Measurements from ENCODE around the gene DGKH.
A peak's percentile ranks its signal among the peaks of the same experiment; 100 is the strongest.

DGKH gene

GRCh38 chr13:42275506-42275905 is 227.1 kb downstream of the DGKH start:
- DNase-seq: no peak
- H3K27ac ChIP-seq (ENCODE audit: insufficient read depth, low read length, poor library complexity, severe bottlenecking): no peak overlapping the region
- H3K27me3 ChIP-seq (replicated peaks; ENCODE audit: control insufficient read depth, insufficient read depth, low read length, poor library complexity, severe bottlenecking): no peaks in the 10 kb centered on the region
- no peaks in the 10 kb centered on the region for H3K9me3 ChIP-seq (ENCODE audit: control insufficient read depth, low read length)
- H3K4me3 ChIP-seq (ENCODE audit: insufficient read depth, low read depth, low read length, poor library complexity, severe bottlenecking): no peak overlapping the region
- H3K4me1 ChIP-seq (ENCODE audit: control insufficient read depth, insufficient read depth, low read length, poor library complexity, severe bottlenecking): peaks cover 11% of the 10 kb centered on the region
- no peaks in the 10 kb centered on the region for H3K36me3 ChIP-seq (ENCODE audit: control insufficient read depth, insufficient read depth, low read length)

- DNase-seq: no peak
- Histone ChIP-seq H3K36me3 (ENCODE audit: control insufficient read depth, insufficient read depth, low read length) (no peaks in the 10 kb centered on the region), H3K27me3 (replicated peaks; ENCODE audit: control insufficient read depth, insufficient read depth, low read length, poor library complexity, severe bottlenecking) (no peaks in the 10 kb centered on the region), H3K4me3 (ENCODE audit: insufficient read depth, low read depth, low read length, poor library complexity, severe bottlenecking) (no peak overlapping the region), H3K9me3 (ENCODE audit: control insufficient read depth, low read length) (no peaks in the 10 kb centered on the region), H3K4me1 (ENCODE audit: control insufficient read depth, insufficient read depth, low read length, poor library complexity, severe bottlenecking) (peaks cover 11% of the 10 kb centered on the region), H3K27ac (ENCODE audit: insufficient read depth, low read length, poor library complexity, severe bottlenecking) (peak overlapping the region; percentile 20)
Measured at GRCh38 chr13:42276683-42277082, 228.2 kb downstream of the DGKH start.

GRCh38 chr13:42277618-42278276 is 229.3 kb downstream of the DGKH start:
- no peak for DNase-seq
- H3K36me3 ChIP-seq (ENCODE audit: control insufficient read depth, insufficient read depth, low read length): no peaks in the 10 kb centered on the region
- H3K27me3 ChIP-seq (replicated peaks; ENCODE audit: control insufficient read depth, insufficient read depth, low read length, poor library complexity, severe bottlenecking): no peaks in the 10 kb centered on the region
- H3K4me3 ChIP-seq (ENCODE audit: insufficient read depth, low read depth, low read length, poor library complexity, severe bottlenecking): no peak overlapping the region
- H3K4me1 ChIP-seq (ENCODE audit: control insufficient read depth, insufficient read depth, low read length, poor library complexity, severe bottlenecking): peaks cover 11% of the 10 kb centered on the region
- H3K9me3 ChIP-seq (ENCODE audit: control insufficient read depth, low read length): no peaks in the 10 kb centered on the region
- H3K27ac ChIP-seq (ENCODE audit: insufficient read depth, low read length, poor library complexity, severe bottlenecking): no peak overlapping the region

GRCh38 chr13:42279080-42279479 is 230.6 kb downstream of the DGKH start:
- H3K9me3 ChIP-seq (ENCODE audit: control insufficient read depth, low read length): no peaks in the 10 kb centered on the region
- no peak overlapping the region for H3K4me3 ChIP-seq (ENCODE audit: insufficient read depth, low read depth, low read length, poor library complexity, severe bottlenecking)
- no peak for DNase-seq
- peaks cover 3% of the 10 kb centered on the region for H3K4me1 ChIP-seq (ENCODE audit: control insufficient read depth, insufficient read depth, low read length, poor library complexity, severe bottlenecking)
- H3K27ac ChIP-seq (ENCODE audit: insufficient read depth, low read length, poor library complexity, severe bottlenecking): no peak overlapping the region
- H3K27me3 ChIP-seq (replicated peaks; ENCODE audit: control insufficient read depth, insufficient read depth, low read length, poor library complexity, severe bottlenecking): no peaks in the 10 kb centered on the region
- H3K36me3 ChIP-seq (ENCODE audit: control insufficient read depth, insufficient read depth, low read length): no peaks in the 10 kb centered on the region

GRCh38 chr13:42279986-42280385 is 231.5 kb downstream of the DGKH start:
- no peak overlapping the region for H3K27ac ChIP-seq (ENCODE audit: insufficient read depth, low read length, poor library complexity, severe bottlenecking)
- no peaks in the 10 kb centered on the region for H3K27me3 ChIP-seq (replicated peaks; ENCODE audit: control insufficient read depth, insufficient read depth, low read length, poor library complexity, severe bottlenecking)
- peaks cover 1% of the 10 kb centered on the region for H3K4me1 ChIP-seq (ENCODE audit: control insufficient read depth, insufficient read depth, low read length, poor library complexity, severe bottlenecking)

GRCh38 chr13:42280537-42280936 is 232.1 kb downstream of the DGKH start:
- no peaks in the 10 kb centered on the region for H3K36me3 ChIP-seq (ENCODE audit: control insufficient read depth, insufficient read depth, low read length)
- H3K27ac ChIP-seq (ENCODE audit: insufficient read depth, low read length, poor library complexity, severe bottlenecking): no peak overlapping the region
- DNase-seq: no peak
- H3K4me1 ChIP-seq (ENCODE audit: control insufficient read depth, insufficient read depth, low read length, poor library complexity, severe bottlenecking): peaks cover 4% of the 10 kb centered on the region
- H3K27me3 ChIP-seq (replicated peaks; ENCODE audit: control insufficient read depth, insufficient read depth, low read length, poor library complexity, severe bottlenecking): no peaks in the 10 kb centered on the region
- H3K4me3 ChIP-seq (ENCODE audit: insufficient read depth, low read depth, low read length, poor library complexity, severe bottlenecking): no peak overlapping the region
- no peaks in the 10 kb centered on the region for H3K9me3 ChIP-seq (ENCODE audit: control insufficient read depth, low read length)

More at GRCh38 chr13:42279986-42280385, 231.5 kb downstream of the DGKH start:
- no peak for DNase-seq
- Histone ChIP-seq H3K9me3 (ENCODE audit: control insufficient read depth, low read length) (no peaks in the 10 kb centered on the region), H3K4me3 (ENCODE audit: insufficient read depth, low read depth, low read length, poor library complexity, severe bottlenecking) (no peak overlapping the region), H3K36me3 (ENCODE audit: control insufficient read depth, insufficient read depth, low read length) (no peaks in the 10 kb centered on the region)

- Histone ChIP-seq H3K9me3 (ENCODE audit: control insufficient read depth, low read length) (no peaks in the 10 kb centered on the region), H3K4me1 (ENCODE audit: control insufficient read depth, insufficient read depth, low read length, poor library complexity, severe bottlenecking) (peaks cover 4% of the 10 kb centered on the region), H3K27me3 (replicated peaks; ENCODE audit: control insufficient read depth, insufficient read depth, low read length, poor library complexity, severe bottlenecking) (no peaks in the 10 kb centered on the region), H3K27ac (ENCODE audit: insufficient read depth, low read length, poor library complexity, severe bottlenecking) (no peak overlapping the region), H3K4me3 (ENCODE audit: insufficient read depth, low read depth, low read length, poor library complexity, severe bottlenecking) (no peak overlapping the region), H3K36me3 (ENCODE audit: control insufficient read depth, insufficient read depth, low read length) (peaks cover 9% of the 10 kb centered on the region)
- no peak for DNase-seq
Measured at GRCh38 chr13:42283574-42283973, 235.1 kb downstream of the DGKH start.

- H3K9me3 ChIP-seq (ENCODE audit: control insufficient read depth, low read length): no peaks in the 10 kb centered on the region
- peaks cover 4% of the 10 kb centered on the region for H3K4me1 ChIP-seq (ENCODE audit: control insufficient read depth, insufficient read depth, low read length, poor library complexity, severe bottlenecking)
- H3K27me3 ChIP-seq (replicated peaks; ENCODE audit: control insufficient read depth, insufficient read depth, low read length, poor library complexity, severe bottlenecking): no peaks in the 10 kb centered on the region
- peaks cover 11% of the 10 kb centered on the region for H3K36me3 ChIP-seq (ENCODE audit: control insufficient read depth, insufficient read depth, low read length)
- no peak for DNase-seq
- H3K27ac ChIP-seq (ENCODE audit: insufficient read depth, low read length, poor library complexity, severe bottlenecking): no peak overlapping the region
- H3K4me3 ChIP-seq (ENCODE audit: insufficient read depth, low read depth, low read length, poor library complexity, severe bottlenecking): no peak overlapping the region
Measured at GRCh38 chr13:42284068-42284467, 235.6 kb downstream of the DGKH start.

Measured in effector memory CD4-positive, alpha-beta T cell (primary cell).